Stimulated activated CD4-positive, alpha-beta T cell treated with anti-CD3 and anti-CD28 coated beads, Interleukin-2, amount 100 ng/mL, for 4 hours (primary cell): ENCODE measurements around the gene PRKAR1B.

Source experiments
- DNase-seq: peaks from one replicate; pipeline ENCODE4 v3.0.0-alpha.2; 2020; ENCODE audit warnings: low read depth

The PRKAR1B gene

GRCh38 chr7:691361-692045 lies 35.6 kb downstream of the PRKAR1B start:
- no peak for DNase-seq

- DNase-seq, result no peak
Observed at GRCh38 chr7:690478-691360, 36.4 kb downstream of the PRKAR1B start.

- no peak for DNase-seq
Observed at GRCh38 chr7:685540-685939, 41.5 kb downstream of the PRKAR1B start.

GRCh38 chr7:684416-684815 lies 42.7 kb downstream of the PRKAR1B start:
- no peak for DNase-seq

GRCh38 chr7:683526-684205 lies 43.4 kb downstream of the PRKAR1B start:
- DNase-seq, result no peak

GRCh38 chr7:682810-683209 lies 44.3 kb downstream of the PRKAR1B start:
- DNase-seq, result no peak

GRCh38 chr7:681551-682307 lies 45.4 kb downstream of the PRKAR1B start:
- no peak for DNase-seq

GRCh38 chr7:680411-681127 lies 46.5 kb downstream of the PRKAR1B start:
- DNase-seq, result no peak

GRCh38 chr7:676972-677385 lies 50.1 kb downstream of the PRKAR1B start:
- DNase-seq, result no peak

- no peak for DNase-seq
Observed at GRCh38 chr7:676246-676971, 50.7 kb downstream of the PRKAR1B start.

GRCh38 chr7:674454-675410 lies 52.3 kb downstream of the PRKAR1B start:
- DNase-seq, result no peak

GRCh38 chr7:673681-674453 lies 53.2 kb downstream of the PRKAR1B start:
- no peak for DNase-seq

- no peak for DNase-seq
Observed at GRCh38 chr7:672891-673290, 54.2 kb downstream of the PRKAR1B start.

- no peak for DNase-seq
Observed at GRCh38 chr7:671415-672042, 55.6 kb downstream of the PRKAR1B start.

GRCh38 chr7:670501-671390 lies 56.3 kb downstream of the PRKAR1B start:
- DNase-seq, result no peak

GRCh38 chr7:668958-669357 lies 58.1 kb downstream of the PRKAR1B start:
- DNase-seq, result no peak
